Measurements from ENCODE around the gene CCNB1IP1.
A peak's percentile ranks its signal among the peaks of the same experiment; 100 is the strongest.
"Not testable (repeated sequence)": the region's sequence is repeated elsewhere in the genome, so short reads cannot be mapped to it uniquely, and the experiment has no call there.

CCNB1IP1 gene

DNA sequence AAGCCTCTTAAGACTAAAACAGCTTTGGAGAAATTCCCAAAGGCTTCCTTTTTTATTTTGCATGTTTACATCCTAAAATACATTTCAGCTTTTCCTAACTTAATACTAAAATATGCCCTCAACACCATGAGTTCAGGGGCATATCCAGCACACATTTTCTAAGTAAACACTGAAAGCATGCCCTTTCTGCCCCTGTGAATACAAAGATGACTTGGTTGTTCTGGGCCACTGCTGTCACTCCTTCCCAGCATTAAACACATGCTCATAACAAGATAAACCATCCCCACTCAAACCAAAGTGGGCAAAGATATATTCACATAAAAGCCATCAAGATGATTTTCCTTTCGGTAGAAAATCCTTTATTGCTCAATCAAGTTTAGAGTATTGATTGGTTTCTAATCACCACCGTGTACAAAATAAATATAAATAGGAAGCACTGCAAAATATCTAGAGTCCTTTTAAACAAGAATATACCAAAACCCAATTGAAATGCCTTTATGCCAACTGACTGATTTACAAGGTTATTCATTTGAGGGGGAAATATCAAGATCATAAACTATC, 1.9 kb downstream of the CCNB1IP1 start:
- no peak for FAIRE-seq

DNA sequence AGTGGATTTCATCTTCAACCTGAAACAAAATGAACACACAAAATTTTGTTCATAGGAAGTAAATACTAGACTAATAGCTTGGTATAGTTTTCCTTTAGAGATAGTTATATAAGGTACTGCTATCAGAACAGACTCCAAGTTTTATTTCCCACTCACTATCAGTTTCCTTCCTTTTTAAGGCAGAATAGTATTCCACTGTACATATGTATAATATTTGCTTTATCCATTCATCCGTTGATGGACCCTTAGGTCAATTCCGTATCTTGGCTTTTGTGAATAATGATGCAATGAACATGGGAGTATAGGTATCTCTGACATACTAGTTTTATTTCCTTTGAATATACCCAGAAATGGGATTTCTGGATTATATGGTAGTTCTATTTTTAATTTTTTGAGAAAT, 3.7 kb downstream of the CCNB1IP1 start:
- FAIRE-seq: no peak

DNA sequence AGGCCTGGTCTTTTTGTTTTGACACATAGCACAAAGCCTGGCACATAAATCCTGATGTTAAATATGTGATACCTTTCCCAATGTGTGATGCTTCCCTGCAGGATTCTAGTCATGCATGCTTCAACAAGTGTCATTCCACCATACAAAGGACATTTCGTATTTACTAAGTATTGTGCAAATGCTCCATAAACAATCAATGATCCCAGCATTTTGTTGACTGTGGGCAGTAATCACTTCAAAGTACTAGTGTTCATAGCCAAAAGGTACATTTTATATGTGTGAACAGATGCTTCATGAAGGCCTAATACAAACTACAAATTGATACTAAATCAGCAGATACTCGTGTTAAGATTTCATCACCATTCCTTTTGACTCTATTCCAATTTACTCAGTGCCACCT, 4.4 kb downstream of the CCNB1IP1 start:
- no peak for FAIRE-seq

DNA sequence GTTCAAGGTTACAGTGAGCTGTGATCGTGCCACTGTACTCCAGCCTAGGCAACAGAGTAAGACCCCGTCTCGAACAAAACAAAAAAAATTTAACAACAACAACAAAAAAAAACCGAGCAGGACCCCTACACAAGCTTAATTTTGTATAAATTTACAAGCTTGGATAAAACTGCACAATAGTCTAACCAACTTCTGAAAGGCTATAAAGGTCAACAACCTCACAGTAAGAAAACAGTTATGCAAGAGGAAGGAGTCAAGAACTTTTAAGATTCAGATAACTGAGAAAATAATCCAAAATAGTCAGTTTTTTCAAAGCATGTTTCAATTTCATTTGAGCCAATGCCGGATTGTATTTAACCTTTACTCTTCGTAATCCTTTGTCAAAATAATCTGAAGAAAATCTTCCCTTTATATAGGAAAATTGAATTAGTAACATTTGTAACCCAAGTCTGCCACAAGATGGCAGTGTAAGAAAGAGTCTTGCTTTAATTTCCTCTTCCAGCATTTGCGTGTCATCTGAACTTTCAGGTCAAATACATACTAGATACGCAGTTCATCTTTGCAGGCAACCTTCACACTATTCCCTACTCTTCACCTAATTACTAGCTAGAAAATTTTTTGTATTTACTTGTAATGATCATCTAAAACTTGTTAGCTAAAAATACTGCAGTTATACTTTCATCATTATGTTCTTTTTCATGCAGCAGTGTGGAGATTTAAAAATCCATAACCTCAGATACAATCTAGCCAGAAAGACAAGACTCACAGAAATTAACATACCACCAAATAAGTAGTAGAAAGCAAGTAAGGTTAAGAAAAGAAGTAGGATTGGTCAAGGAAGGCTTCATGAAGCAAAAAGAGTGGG, 5.8 kb downstream of the CCNB1IP1 start:
- peak; percentile 99 for FAIRE-seq

DNA sequence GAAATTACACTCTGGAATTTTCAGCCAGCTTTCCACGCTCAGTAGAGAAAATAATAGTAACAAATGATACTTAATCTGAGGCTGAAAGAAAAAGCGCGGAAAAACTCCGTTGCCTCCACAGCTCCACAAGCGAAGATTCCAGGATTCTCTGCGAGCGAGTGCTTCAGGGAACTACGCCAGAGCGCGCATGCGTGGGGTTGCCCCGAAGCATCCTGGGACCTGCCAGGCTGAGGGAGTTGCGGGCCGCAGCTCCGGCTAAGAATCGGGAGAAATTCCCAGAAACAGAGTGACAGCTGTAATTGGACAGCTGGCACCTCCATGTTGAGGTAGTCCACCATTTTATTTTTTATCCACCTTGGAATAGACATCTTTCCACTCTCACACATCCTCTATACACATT, 15.4 kb downstream of the CCNB1IP1 start:
- FAIRE-seq: no peak

DNA sequence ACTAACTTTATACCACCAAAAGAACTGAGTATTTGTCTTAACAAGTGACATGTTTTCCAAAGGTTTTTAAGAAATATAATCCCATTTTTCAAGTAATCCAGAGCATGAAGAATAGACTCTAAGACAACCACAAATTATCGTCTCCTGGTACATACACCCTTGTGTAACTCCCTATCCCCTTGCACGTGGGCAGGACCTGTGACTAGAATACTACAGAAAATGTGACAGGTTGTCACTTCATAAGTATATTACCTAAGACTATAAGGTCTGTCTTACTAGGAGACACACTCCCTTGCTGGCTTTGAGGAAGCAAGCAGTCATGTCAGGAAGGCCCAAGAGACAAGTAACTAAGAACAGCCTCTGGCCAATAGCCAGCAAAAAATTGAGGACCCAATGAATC, 19.1 kb downstream of the CCNB1IP1 start:
- no peak for FAIRE-seq

DNA sequence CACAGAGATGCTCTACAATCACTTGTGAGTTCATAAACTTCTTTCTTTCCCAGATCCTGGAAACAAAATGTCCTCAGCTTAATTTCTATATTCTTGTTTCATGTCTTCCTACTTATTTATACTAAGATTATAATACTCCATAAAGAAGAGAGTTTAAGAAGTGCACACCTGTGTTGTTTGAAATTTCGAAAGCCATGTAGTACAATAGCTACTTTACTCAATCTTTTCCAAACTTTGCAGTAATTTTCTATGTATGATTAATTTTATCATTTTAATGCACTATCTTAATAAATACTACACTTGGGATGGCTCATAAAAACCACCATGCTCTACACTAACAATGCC, 27.0 kb downstream of the CCNB1IP1 start:
- FAIRE-seq: no peak

DNA sequence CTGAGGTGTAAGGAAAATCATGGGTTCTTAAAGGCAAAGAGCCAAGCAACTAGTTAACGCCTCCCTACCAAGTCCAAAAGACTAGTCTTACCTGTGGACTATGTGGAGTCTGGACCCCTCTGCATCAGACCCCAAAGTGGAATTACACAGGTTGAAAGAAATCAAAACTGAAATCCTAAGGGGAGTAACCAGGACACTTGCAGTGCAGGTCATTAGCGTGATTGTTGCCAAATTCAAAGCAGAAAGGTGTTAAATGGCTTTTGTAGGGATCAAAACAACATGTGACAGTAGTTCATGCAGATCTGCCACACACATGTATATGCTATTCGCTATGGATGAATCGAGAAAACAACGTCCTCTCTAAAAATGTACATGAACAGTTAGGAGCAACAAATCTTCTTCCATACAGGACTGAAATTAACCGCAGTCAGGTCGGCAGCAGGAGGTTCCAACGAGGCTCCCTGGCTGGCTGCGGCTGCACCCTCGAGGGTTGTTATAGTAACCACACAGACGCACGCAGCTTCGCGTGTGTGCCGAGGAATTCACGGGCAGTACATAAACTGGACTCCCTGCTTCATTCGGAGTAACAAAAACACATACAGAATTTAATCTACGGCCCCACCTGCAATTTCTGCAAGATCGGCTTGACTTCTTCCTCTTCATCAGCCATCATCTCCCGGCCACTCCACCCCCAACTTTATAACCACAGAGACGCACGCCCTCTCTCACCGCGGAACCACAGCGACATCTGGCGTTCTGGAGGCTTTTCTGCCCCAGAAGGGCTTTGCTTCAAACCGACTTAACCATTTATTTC, 27.6 kb downstream of the CCNB1IP1 start, which contains the start of gene TTC5:
Gene TTC5, minus strand, starts transcription at position 687 of the 814 bp plus-strand sequence. Its CDS starts 14 bp downstream, at position 673.
- FAIRE-seq: peak; percentile 86

DNA sequence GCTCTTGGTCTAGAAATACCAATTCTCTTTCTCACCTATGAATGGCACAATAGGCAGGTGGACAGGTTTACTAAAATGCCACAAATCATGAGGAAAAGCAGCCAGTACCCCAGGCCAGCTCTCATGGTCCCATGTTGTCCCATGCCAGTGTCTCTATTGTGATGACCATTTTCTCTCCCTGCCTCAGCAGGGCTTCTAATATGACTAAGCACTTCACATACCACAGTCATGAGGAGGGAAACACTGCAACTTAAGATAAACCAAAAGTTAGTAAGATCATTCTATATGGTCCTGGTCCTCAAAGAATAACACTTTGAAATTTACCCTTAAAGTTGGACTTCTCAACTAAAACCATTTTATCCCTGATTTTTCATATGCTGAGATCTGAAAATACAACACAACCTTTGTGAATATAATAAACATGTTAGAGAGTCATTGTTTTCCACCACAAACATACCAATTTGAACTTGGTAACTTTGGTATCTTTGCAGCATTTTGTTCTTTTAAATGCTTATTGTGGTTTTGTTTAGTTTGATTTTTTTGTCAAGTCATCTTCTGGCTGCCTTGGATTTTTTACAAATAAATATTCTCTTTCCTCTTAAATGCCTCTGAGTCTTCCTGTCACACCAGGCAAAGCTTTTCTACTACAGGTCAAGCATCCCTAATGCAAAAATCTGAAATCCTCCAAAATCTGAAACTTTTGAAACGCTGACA, 30.9 kb downstream of the CCNB1IP1 start:
- no peak for FAIRE-seq

DNA sequence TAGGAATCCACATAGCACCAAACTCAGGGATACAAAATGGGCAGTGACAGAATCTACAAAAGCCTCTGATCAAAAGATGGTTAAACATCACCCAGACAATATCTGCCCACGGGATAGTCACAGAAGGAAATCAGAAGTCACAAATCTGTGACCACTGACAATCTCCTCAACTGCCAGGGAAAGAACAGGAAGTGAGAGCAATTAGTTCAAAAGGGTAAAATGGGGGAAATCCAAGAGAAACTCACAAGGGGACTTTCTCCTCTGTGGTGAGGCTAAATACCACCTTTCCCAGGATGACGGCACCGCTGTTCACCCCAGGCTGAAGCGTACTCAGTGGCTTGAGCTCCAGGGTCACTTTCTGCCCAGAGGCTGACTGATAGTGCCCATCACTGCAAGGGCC, 38.0 kb downstream of the CCNB1IP1 start:
- FAIRE-seq: no peak

DNA sequence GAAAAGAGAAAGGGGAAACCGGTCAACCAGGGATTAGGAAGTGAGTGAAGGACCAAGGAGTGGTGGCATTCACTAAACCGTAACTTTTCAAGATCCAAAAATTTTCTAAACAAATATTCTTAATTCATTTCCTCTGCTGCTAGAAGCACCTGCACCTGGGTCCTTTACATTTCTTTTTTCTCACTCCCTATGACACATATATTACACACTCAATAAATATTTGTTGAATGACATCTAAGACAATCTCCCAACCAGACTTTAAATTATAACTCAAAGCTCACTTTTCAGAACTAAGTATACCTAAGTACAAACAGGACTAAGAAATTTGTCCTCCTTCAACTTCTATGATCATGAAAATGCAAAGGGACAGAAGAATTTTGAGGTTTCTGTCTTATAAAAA, 38.4 kb downstream of the CCNB1IP1 start:
- no peak for FAIRE-seq

DNA sequence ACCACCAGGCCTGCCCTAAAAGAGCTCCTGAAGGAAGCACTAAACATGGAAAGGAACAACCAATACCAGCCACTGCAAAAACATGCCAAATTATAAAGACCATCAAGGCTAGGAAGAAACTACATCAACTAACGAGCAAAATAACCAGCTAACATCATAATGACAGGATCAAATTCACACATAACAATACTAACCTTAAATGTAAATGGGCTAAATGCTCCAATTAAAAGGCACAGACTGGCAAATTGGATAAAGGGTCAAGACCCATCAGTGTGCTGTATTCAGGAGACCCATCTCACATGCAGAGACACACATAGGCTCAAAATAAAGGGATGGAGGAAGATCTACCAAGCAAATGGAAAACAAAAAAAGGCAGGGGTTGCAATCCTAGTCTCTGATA, 51.1 kb downstream of the CCNB1IP1 start:
- not testable (repeated sequence) for FAIRE-seq

DNA sequence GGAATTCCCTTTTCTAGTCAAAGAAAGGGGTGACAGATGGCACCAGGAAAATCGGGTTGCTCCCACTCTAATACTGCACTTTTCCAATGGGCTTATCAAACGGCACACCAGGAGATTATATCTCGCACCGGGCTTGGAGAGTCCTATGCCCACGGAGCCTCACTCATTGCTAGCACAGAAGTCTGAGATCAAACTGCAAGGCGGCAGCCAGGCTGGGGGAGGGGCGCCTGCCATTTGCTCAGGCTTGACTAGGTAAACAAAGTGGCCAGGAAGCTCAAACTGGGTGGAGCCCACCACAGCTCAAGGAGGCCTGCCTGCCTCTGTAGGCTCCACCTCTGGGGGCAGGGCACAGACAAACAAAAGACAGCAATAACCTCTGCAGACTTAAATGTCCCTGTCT, 52.8 kb downstream of the CCNB1IP1 start:
- FAIRE-seq: not testable (repeated sequence)

DNA sequence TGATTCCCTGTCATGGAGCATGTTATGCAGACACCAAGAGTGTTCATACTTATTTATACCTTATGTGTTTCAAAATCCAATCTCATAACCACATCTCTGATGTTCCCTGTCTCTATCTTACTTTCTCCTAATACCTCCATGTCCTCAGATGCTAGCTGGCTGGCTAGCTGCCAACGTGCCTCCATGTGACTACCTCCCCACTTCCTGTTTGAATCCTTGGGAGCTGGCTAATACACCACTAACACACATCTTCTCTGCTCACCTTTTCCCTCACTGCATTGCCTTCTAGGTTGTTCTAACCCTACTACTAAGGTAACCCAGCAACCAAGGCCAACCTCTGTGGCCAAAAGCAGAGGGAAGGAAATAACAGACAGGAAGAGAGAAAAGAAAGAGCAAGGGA, 54.7 kb downstream of the CCNB1IP1 start:
- FAIRE-seq: no peak

DNA sequence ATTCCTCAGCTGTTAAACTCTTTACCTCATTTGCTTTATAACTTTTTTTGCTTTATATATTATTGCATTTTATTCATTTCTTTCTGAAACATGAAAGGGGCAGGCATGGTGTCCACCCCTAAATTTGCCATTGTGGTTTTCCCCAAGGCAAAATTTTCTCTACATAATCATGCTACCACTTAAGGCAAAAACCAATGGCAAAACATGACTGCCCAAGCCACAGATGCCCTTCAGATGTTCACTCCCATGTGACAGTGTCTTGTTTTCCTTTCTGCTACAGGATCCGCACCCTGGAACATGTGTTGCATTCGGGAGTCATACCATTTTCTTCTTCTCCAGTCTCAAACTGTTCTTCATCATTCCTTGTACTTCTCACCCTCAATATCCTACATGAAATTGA, 55.7 kb downstream of the CCNB1IP1 start:
- no peak for FAIRE-seq

DNA sequence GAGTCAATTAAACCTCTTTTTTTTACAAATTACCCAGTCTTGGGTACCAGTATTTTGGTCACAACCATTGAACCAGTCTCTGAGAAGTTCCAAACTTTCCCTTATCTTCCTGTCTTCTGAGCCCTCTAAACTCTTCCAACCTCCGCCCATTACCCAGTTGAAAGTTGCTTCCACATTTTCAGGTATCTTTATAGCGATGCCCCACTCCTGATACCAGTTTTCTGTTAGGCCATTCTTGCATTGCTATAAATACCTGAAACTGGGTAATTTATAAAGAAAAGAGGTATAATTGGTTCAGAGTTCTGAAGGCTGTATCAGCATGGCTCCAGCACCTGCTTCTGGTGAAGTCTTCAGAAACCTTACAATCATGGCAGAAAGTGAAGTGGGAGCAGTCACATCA, 59.0 kb downstream of the CCNB1IP1 start:
- FAIRE-seq: no peak

DNA sequence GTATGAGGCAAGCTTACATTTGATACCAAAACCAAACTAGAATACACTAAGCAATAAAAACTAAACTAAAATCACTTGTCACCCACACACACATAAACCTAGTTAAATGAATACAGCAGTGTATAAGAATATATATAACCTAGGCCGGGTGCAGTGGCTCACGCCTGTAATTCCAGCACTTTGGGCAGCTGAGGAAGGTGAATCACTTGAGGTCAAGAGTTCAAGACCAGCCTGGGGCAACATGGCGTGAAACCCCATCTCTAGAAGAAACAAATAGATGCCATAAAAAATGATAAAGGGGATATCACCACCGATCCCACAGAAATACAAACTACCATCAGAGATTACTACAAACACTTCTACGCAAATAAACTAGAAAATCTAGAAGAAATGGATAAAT, 68.7 kb downstream of the CCNB1IP1 start:
- FAIRE-seq: not testable (repeated sequence)

DNA sequence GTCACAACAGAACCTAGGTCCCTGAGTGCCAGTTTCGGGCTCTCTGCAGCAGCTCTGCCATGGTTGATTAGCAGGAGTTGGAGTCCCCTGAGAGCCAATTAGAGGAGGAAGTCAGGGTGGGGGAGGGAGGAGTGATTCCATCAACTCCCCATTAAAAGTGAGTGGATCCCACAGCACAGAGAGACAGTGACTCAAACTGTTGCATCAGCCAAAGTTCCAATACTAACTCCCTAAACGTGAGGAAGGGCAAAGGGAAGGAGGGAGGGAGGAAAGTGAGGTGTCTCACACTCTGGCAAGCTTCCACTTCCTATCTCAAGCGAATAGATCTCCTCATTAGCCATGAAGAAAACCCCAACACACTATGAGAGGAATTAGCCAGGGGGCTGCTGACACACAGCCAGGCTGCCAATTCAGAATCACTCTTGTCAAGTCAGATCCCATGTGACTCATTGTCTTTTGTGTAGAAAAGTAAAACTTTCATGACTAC, 70.4 kb downstream of the CCNB1IP1 start:
- FAIRE-seq: no peak

Data from islet of Langerhans (tissue), 1 donor.